GM23248 (cell line): ENCODE results near the gene TBX6.

ENCODE experiments used
- EZH2 ChIP-seq: fragments of 200-600 bp; sonication (generic); IDR thresholded peaks from 2 replicates; pipeline ENCODE4 v1.6.1; 2018; ENCODE audit warnings: antibody characterized with exemption, mild to moderate bottlenecking; ENCODE audit not compliant: insufficient read depth, poor library complexity, severe bottlenecking
- EZH2phosphoT487 ChIP-seq: fragments of 200-600 bp; sonication (generic); IDR thresholded peaks from 2 replicates; pipeline ENCODE4 v1.6.1; 2018; ENCODE audit warnings: antibody characterized with exemption, moderate library complexity, mild to moderate bottlenecking, low read depth; ENCODE audit not compliant: insufficient read depth

GRCh38 chr16:30108059-30108850 lies 16.5 kb upstream of the TBX6 start:
- TF ChIP-seq EZH2phosphoT487 (no peak), EZH2 (no peak)
